ENCODE results near the gene MOV10L1. TPM values are rescaled to one million over a fixed set of nuclear protein-coding genes. Genes with fewer than 3 reads are reported as not detected.

MOV10L1 gene
- total RNA-seq, 1 donor from 2014 or later: 0.12 TPM

DNA sequence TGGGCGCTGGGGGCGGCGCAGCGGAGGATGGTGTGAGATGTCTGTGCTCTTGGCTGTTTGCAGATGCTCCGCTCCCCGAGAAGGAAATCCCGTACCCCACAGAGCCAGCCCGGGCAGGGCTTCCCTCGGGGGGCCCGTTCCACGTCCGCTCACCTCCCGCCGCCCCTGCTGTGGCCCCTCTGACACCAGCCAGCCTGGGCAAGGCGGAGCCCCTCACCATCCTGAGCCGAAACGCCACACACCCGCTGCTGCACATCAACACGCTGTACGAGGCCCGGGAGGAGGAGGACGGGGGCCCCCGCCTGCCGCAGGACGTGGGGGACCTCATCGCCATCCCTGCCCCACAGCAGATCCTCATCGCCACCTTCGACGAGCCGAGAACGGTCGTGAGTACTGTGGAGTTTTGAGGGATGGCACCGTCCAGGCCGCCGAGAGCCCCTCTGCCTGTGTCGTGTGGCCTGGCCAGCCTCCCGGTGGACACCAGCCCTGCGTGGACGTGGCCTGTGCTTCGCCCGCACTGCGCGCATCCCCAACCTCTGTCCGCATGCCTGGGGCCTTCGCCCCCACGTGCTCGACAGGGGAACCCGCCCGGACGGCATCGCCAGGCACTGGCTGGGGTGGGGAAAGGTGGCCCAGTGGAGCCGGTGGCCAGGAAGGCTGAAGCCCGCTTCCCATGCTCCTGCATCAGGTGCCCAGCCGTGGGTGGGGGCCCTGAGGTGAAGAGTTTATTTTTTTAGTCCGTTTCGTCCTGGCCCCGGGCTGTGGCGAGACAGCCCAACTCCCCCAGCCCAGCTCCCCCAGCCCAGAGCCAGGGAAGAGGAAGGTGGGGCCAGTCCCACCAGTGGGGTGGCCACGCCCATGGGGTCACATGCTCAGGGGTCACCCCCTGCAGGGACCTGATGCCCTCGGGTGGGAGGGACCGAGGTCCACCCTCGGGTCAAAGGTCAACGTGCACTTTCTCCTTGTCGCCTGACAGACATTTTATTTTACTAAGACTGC lies 89.4 kb downstream of the MOV10L1 start:
- no peak overlapping the region for H3K4me3 ChIP-seq (ENCODE audit: low read depth, low read length)
- TF ChIP-seq, protein P1, sequence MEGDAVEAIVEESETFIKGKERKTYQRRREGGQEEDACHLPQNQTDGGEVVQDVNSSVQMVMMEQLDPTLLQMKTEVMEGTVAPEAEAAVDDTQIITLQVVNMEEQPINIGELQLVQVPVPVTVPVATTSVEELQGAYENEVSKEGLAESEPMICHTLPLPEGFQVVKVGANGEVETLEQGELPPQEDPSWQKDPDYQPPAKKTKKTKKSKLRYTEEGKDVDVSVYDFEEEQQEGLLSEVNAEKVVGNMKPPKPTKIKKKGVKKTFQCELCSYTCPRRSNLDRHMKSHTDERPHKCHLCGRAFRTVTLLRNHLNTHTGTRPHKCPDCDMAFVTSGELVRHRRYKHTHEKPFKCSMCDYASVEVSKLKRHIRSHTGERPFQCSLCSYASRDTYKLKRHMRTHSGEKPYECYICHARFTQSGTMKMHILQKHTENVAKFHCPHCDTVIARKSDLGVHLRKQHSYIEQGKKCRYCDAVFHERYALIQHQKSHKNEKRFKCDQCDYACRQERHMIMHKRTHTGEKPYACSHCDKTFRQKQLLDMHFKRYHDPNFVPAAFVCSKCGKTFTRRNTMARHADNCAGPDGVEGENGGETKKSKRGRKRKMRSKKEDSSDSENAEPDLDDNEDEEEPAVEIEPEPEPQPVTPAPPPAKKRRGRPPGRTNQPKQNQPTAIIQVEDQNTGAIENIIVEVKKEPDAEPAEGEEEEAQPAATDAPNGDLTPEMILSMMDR (conservative IDR thresholded peaks at IDR 0.05; ENCODE audit: low read depth, low read length): no peak

DNA sequence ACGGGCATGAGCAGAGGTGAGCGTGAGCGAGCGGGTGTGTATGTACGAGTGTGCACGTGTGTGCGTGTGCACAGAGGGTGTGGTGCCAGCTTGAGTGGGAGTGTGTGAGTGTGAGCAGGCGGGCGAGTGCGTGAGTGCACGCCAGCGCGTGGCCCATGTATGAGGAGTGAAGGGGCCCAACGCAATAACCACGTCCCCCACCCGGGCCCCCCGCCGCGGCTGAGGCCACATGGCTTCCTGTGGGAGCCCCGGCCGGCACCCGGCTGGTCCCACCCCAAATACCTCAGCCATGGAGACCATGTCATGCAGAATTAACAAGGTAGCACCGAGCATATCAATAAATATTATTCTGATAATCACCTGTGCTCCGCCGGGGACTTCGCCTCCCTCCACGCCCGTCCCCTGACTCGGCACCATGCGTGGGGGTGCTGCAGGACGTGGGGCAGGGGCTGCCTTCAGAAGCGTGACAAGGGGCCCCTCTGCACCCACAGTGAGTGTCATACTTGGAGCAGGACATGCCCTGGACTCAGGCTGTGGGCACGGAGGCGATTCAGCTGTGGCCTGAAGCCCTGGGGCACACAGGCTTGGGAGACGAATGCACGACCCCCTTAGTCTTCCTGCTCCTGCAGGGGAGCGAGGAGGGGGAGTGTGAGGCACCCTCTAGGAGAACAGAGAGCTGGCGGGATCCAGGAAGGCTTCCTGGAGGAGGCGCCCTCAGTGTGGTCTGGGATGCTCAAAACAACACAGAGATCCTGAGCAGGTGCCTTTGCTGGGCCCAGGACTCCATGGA lies 90.3 kb downstream of the MOV10L1 start:
- DNase-seq (ENCODE audit: low read depth): no peak
- TF ChIP-seq, protein P1 (conservative IDR thresholded peaks at IDR 0.05; ENCODE audit: low read depth, low read length): no peak
- H3K4me3 ChIP-seq (ENCODE audit: low read depth, low read length): no peak overlapping the region

More for the DNA sequence above, 89.4 kb downstream of the MOV10L1 start:
- no peak for DNase-seq (ENCODE audit: low read depth)

DNA sequence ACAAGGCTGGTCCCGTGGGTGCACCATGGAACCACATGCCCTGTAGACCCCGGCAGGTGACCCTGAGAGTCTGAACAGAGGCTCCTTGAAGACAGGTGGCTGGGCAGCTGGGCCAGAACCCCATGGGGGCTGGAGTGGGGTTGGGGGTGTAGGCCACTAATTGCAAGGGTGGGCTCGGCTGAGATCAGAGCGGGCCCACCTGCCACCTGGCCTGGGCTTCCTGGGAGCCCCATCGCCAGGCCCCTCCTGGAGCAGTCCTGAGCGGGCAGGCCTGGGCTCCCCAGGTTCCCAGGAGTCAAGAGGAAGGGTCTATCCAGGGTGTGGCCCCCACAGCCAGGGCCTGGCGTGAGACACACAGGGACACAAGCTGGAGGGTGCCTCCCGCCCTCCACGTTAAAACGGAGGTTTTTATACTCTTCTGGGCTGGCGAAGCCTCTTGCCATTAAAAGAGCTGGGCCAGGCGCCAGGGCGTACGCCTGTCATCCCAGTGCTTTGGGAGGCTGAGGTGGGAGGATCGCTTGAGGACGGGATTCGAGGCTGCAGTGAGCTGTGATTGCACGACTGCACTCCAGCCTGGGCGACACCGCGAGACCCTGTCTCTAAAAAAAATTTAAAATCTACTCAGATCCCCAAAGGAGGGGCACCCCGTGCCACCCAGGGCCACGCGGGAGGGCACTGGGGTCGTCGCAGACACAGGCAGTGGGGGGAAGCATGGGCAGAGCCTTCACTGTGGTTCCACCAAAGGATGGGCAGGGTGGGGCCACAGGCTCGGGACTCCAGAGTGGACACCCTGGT lies 91.1 kb downstream of the MOV10L1 start:
- TF ChIP-seq, protein P1 (conservative IDR thresholded peaks at IDR 0.05; ENCODE audit: low read depth, low read length): no peak
- DNase-seq (ENCODE audit: low read depth): no peak
- no peak overlapping the region for H3K4me3 ChIP-seq (ENCODE audit: low read depth, low read length)

DNA sequence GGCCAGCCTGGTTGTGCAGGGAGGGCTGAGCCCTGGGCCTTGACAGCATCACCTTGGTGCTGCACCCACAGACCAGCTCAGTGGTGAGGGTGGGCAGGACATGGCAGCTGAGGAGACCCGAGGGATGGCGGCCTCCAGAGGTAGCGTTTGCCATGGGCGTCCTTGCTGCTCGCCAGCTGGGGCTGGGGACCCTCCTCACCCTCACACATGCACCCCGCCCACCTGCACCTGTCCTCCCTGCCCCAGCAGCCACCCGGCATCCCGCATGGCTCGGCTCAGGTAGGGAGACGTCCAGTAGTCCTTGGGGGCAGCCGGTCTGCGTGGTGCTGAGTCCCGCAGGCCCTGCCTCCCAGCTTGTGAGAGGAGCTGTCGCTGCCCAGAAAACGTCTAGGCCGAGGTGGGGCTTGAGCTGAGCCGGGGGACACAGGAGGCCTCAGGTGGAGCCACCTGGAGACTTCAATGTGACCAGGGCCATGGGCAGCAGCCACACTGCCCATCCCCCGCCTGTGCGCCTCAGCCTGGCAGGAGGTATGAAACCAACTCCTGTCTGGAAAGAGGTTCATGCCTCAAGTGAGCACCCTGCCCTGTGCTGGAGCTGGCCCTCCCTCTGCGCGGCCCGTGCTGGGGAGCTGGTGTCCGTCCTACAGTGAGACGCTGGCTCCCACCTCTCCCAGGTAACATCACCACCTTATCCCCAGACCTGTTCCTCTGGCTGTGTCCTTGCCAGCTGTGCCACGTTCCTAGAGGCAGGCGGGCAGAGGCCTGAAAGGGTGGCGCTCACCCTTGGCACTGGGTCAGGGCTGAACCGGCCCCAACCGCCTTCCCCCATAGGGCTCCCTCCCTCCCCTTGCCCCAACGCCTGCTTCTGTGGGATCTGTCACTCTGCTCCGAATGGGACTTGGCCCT lies 92.6 kb downstream of the MOV10L1 start:
- TF ChIP-seq, protein P1 (conservative IDR thresholded peaks at IDR 0.05; ENCODE audit: low read depth, low read length): no peak
- no peak for DNase-seq (ENCODE audit: low read depth)
- no peak overlapping the region for H3K4me3 ChIP-seq (ENCODE audit: low read depth, low read length)

DNA sequence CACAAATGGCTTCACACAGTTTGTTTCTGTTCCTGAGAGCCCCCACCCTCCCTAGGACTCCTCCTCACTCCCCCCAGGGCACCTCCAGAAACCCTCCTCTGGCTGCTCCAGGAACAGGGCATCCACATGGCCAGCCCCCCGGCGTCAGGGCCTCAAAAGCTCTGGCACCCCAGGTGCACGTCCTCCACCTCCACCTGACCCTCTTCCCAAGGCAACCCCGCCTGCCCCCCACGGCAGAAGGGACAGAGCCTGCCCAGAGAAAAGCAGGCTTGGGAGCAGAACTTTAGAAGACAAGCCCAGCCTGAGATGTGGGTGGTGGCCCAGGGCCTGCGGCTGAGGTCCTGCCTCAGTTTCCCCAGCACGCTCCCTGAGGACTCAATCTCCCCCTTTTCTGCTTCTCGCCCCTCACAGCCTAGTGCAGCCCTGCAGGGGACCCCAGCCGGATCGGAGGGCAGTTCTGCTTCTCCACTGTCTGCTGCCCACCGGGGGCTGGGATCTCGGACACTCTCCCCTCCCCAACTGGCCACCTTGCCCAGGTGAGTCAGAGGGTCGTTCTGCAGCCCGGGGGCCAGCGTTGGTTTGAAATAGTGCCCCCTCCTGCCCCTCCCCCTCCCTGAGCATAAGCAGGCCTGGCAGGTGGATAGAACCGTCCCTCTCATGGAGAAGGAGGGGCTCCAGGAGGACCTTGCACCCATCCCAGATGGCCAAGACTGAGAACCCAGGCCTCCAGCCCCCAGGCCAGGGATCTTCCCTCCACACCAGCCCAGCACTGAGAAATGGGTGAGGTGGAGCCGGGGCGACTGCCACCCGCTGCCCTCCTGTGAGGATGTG lies 93.5 kb downstream of the MOV10L1 start:
- H3K4me3 ChIP-seq (ENCODE audit: low read depth, low read length): no peak overlapping the region
- TF ChIP-seq, protein P1 (conservative IDR thresholded peaks at IDR 0.05; ENCODE audit: low read depth, low read length): no peak
- no peak for DNase-seq (ENCODE audit: low read depth)

Measured in epithelial cell of proximal tubule (primary cell).